OCI-LY1 (cell line): ENCODE results near the gene TULP4.

ENCODE experiments used
- EZH2 ChIP-seq: fragments of 200-600 bp; sonication (generic), shearing (Covaris generic); IDR thresholded peaks from 2 replicates; pipeline ENCODE4 v1.8.0; 2017; ENCODE audit warnings: borderline replicate concordance, mixed run types, mild to moderate bottlenecking, antibody characterized with exemption, low read length, moderate library complexity, mixed read lengths
- TF ChIP-seq, protein P1 (sequence below): fragments of 200-600 bp; sonication (generic), shearing (Covaris generic); IDR thresholded peaks from 2 replicates; pipeline ENCODE4 v1.5.1; 2017; ENCODE audit warnings: mild to moderate bottlenecking, antibody characterized with exemption, low read length, moderate library complexity, mixed read lengths

GRCh38 chr6:158528826-158529225 lies 216.6 kb downstream of the TULP4 start:
- no peak for TF ChIP-seq EZH2
- TF ChIP-seq, protein P1, sequence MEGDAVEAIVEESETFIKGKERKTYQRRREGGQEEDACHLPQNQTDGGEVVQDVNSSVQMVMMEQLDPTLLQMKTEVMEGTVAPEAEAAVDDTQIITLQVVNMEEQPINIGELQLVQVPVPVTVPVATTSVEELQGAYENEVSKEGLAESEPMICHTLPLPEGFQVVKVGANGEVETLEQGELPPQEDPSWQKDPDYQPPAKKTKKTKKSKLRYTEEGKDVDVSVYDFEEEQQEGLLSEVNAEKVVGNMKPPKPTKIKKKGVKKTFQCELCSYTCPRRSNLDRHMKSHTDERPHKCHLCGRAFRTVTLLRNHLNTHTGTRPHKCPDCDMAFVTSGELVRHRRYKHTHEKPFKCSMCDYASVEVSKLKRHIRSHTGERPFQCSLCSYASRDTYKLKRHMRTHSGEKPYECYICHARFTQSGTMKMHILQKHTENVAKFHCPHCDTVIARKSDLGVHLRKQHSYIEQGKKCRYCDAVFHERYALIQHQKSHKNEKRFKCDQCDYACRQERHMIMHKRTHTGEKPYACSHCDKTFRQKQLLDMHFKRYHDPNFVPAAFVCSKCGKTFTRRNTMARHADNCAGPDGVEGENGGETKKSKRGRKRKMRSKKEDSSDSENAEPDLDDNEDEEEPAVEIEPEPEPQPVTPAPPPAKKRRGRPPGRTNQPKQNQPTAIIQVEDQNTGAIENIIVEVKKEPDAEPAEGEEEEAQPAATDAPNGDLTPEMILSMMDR = no peak
